ENCODE data around the gene SGCD. TPM values are rescaled to one million over a fixed set of nuclear protein-coding genes. Genes with fewer than 3 reads are reported as not detected.

SGCD gene
- total RNA-seq, 1 donor from 2014 or later, result 7.5 TPM

DNA sequence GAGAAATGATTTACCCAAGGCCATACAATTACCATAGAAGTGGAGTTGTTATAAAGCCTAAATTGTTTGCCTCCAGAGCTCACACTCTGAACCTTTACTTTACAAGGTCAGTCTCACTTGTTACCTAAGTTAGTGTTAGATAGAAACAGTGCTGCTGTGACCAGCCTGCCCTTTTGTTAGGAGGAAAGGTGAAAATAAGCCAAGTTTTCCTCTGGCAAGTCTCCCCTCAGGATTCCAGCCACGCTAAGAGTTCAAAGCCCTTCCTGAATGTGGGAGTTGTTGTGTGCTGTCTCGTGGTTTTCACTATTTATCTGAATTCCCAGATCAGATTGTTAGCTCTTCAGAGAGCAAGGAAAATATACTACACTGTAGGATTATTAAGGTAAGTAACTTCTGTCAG is 260.0 kb downstream of the SGCD start:
- intact Hi-C loops (cut with DNase I), result no loop called here
- ATAC-seq, result no peak

DNA sequence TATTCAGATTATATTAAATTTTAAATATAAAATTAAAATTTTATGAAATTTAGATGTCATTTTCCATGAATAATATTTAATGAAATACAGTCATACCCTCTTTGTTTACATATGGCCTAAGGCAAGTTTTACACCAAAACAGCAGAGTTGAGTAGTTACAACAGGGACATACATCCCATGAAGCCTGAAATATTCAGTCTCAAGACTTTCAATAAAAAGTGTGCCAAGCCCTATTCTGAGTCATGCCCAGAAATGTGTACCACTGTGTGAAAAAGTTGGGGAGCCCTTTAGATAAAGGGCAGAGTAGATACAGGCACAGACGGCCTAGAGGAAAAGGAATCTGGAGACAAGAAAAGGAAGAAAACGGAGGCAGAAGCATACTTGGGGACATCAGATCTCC is 261.3 kb downstream of the SGCD start:
- Histone ChIP-seq H3K9me3 (no peaks in the 10 kb centered on the region), H3K36me3 (no peaks in the 10 kb centered on the region), H3K27ac (no peak overlapping the region), H3K4me1 (no peaks in the 10 kb centered on the region), H3K27me3 (no peaks in the 10 kb centered on the region), H3K4me3 (no peak overlapping the region)
- ATAC-seq, result no peak
- no peak for DNase-seq
- TF ChIP-seq CTCF (IDR thresholded peaks at IDR 0.05), result no peak
- intact Hi-C loops (cut with DNase I), result no loop called here

More for the DNA sequence above, 260.0 kb downstream of the SGCD start:
- Histone ChIP-seq H3K36me3 (no peaks in the 10 kb centered on the region), H3K4me1 (no peaks in the 10 kb centered on the region), H3K27me3 (no peaks in the 10 kb centered on the region), H3K9me3 (no peaks in the 10 kb centered on the region), H3K27ac (no peak overlapping the region), H3K4me3 (no peak overlapping the region)
- DNase-seq, result no peak
- TF ChIP-seq CTCF (IDR thresholded peaks at IDR 0.05), result no peak

GRCh38 chr5:156589104-156589945 is 262.4 kb downstream of the SGCD start:
- H3K4me1 ChIP-seq, result no peaks in the 10 kb centered on the region
- no peak overlapping the region for H3K4me3 ChIP-seq
- intact Hi-C loops (cut with DNase I), result no loop called here
- DNase-seq, result no peak
- H3K9me3 ChIP-seq, result no peaks in the 10 kb centered on the region
- no peak for TF ChIP-seq CTCF (IDR thresholded peaks at IDR 0.05)
- no peaks in the 10 kb centered on the region for H3K27me3 ChIP-seq
- ATAC-seq, result no peak
- no peak overlapping the region for H3K27ac ChIP-seq
- no peaks in the 10 kb centered on the region for H3K36me3 ChIP-seq

GRCh38 chr5:156589946-156590216 is 262.9 kb downstream of the SGCD start:
- no peak for ATAC-seq
- H3K4me1 ChIP-seq, result no peaks in the 10 kb centered on the region
- H3K4me3 ChIP-seq, result no peak overlapping the region
- intact Hi-C loops (cut with DNase I), result no loop called here
- DNase-seq, result no peak
- no peaks in the 10 kb centered on the region for H3K9me3 ChIP-seq
- no peaks in the 10 kb centered on the region for H3K27me3 ChIP-seq
- TF ChIP-seq CTCF (IDR thresholded peaks at IDR 0.05), result no peak
- no peaks in the 10 kb centered on the region for H3K36me3 ChIP-seq
- H3K27ac ChIP-seq, result no peak overlapping the region

- Histone ChIP-seq H3K4me3 (no peak overlapping the region), H3K9me3 (no peaks in the 10 kb centered on the region), H3K27me3 (no peaks in the 10 kb centered on the region), H3K4me1 (no peaks in the 10 kb centered on the region), H3K27ac (no peak overlapping the region), H3K36me3 (no peaks in the 10 kb centered on the region)
- no peak for TF ChIP-seq CTCF (IDR thresholded peaks at IDR 0.05)
- no peak for DNase-seq
- no peak for ATAC-seq
- intact Hi-C loops (cut with DNase I), result no loop called here
These were observed 264.0 kb downstream of the SGCD start for GRCh38 chr5:156590978-156591377.

DNA sequence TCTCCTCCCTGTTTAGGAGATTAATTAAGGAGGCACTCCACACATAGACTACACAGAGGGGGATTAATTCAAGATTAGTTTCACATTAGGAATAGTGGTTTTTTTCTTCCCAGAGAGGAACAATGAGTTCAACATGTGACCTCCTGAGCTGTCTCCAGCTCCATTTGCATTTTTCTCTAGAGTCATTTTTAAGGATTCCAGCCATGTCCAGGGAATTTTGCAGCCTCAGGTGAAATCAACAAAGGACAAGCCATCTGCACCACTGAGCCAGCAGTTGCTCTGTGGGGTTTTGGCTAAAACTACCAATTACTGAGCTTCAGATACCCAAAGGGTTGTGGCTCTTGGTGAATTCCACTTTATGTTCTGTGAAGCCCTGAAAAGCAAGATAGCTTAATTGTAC is 264.7 kb downstream of the SGCD start:
- H3K9me3 ChIP-seq, result no peaks in the 10 kb centered on the region
- intact Hi-C loops (cut with DNase I), result no loop called here
- H3K27ac ChIP-seq, result no peak overlapping the region
- no peak for ATAC-seq
- no peaks in the 10 kb centered on the region for H3K27me3 ChIP-seq
- no peak for TF ChIP-seq CTCF (IDR thresholded peaks at IDR 0.05)
- H3K36me3 ChIP-seq, result no peaks in the 10 kb centered on the region
- no peak overlapping the region for H3K4me3 ChIP-seq
- no peaks in the 10 kb centered on the region for H3K4me1 ChIP-seq
- no peak for DNase-seq

Data from upper lobe of right lung (tissue), 1 donor.